GM19023 (cell line): ENCODE results near the gene MTUS2.
"Not testable (repeated sequence)": the region's sequence is repeated elsewhere in the genome, so short reads cannot be mapped to it uniquely, and the experiment has no call there.

Source experiments
- ATAC-seq: cut with Tn5 transposase; IDR thresholded peaks from one replicate; pipeline ENCODE4 v1.9.1; 2021; ENCODE audit warnings: mild to moderate bottlenecking, moderate library complexity; ENCODE audit not compliant: unreplicated experiment

MTUS2 gene

GRCh38 chr13:29382021-29382420 is 561.9 kb downstream of the MTUS2 start:
- ATAC-seq, result no peak

- ATAC-seq, result no peak
Observed at GRCh38 chr13:29383476-29383875, 563.3 kb downstream of the MTUS2 start.

GRCh38 chr13:29384466-29384865 is 564.3 kb downstream of the MTUS2 start:
- ATAC-seq, result no peak

GRCh38 chr13:29384871-29385270 is 564.7 kb downstream of the MTUS2 start:
- ATAC-seq, result no peak

GRCh38 chr13:29386246-29386645 is 566.1 kb downstream of the MTUS2 start:
- ATAC-seq, result no peak

GRCh38 chr13:29390598-29390997 is 570.5 kb downstream of the MTUS2 start:
- not testable (repeated sequence) for ATAC-seq

GRCh38 chr13:29396446-29396845 is 576.3 kb downstream of the MTUS2 start:
- ATAC-seq, result no peak

GRCh38 chr13:29397265-29397664 is 577.1 kb downstream of the MTUS2 start:
- no peak for ATAC-seq

- no peak for ATAC-seq
Observed at GRCh38 chr13:29402166-29402636, 582.1 kb downstream of the MTUS2 start.

- no peak for ATAC-seq
Observed at GRCh38 chr13:29405401-29405800, 585.3 kb downstream of the MTUS2 start.

- ATAC-seq, result no peak
Observed at GRCh38 chr13:29411481-29411880, 591.3 kb downstream of the MTUS2 start.

- no peak for ATAC-seq
Observed at GRCh38 chr13:29418026-29418425, 597.9 kb downstream of the MTUS2 start.

- no peak for ATAC-seq
Observed at GRCh38 chr13:29421118-29421517, 601.0 kb downstream of the MTUS2 start.

GRCh38 chr13:29422015-29422414 is 601.9 kb downstream of the MTUS2 start:
- no peak for ATAC-seq

- no peak for ATAC-seq
Observed at GRCh38 chr13:29423050-29423449, 602.9 kb downstream of the MTUS2 start.

GRCh38 chr13:29427937-29428309 is 607.8 kb downstream of the MTUS2 start:
- ATAC-seq, result no peak

- ATAC-seq, result no peak
Observed at GRCh38 chr13:29428310-29429181, 608.4 kb downstream of the MTUS2 start.

GRCh38 chr13:29429286-29429900 is 609.3 kb downstream of the MTUS2 start:
- ATAC-seq, result no peak

GRCh38 chr13:29434217-29434945 is 614.2 kb downstream of the MTUS2 start:
- ATAC-seq, result no peak

- ATAC-seq, result no peak
Observed at GRCh38 chr13:29435125-29435911, 615.2 kb downstream of the MTUS2 start.

GRCh38 chr13:29436291-29436690 is 616.2 kb downstream of the MTUS2 start:
- no peak for ATAC-seq
